Stimulated activated CD8-positive, alpha-beta memory T cell treated with anti-CD3 and anti-CD28 coated beads, Interleukin-7, amount 100 ng/mL, for 1 hour (primary cell): ENCODE data around the gene MCM8.

Experiments used
- DNase-seq, 2 donors: peaks; one replicate each; pipeline ENCODE4 v3.0.0-alpha.2; 2020; ENCODE audit warnings: low read depth in 2 of 2

MCM8 gene

GRCh38 chr20:5945963-5946362 is 4.5 kb upstream of the MCM8 start:
- DNase-seq: no peak

- no peak for DNase-seq
Measured at GRCh38 chr20:5947276-5947675, 3.2 kb upstream of the MCM8 start.

GRCh38 chr20:5949943-5950270 is 545 bp upstream of the MCM8 start:
- DNase-seq: no peak

- DNase-seq: no peak
Measured at GRCh38 chr20:5967469-5967868, 17.0 kb downstream of the MCM8 start.

GRCh38 chr20:5968462-5968861 is 18.0 kb downstream of the MCM8 start:
- no peak for DNase-seq

GRCh38 chr20:5969348-5969935 is 19.0 kb downstream of the MCM8 start:
- DNase-seq: no peak

GRCh38 chr20:5969940-5970339 is 19.5 kb downstream of the MCM8 start:
- no peak for DNase-seq

GRCh38 chr20:5970381-5970780 is 19.9 kb downstream of the MCM8 start:
- no peak for DNase-seq

- no peak for DNase-seq
Measured at GRCh38 chr20:5971203-5971602, 20.8 kb downstream of the MCM8 start.

GRCh38 chr20:5973172-5973571 is 22.7 kb downstream of the MCM8 start:
- no peak for DNase-seq

- DNase-seq: no peak
Measured at GRCh38 chr20:5973971-5974370, 23.5 kb downstream of the MCM8 start.

- no peak for DNase-seq
Measured at GRCh38 chr20:5974531-5974930, 24.1 kb downstream of the MCM8 start.

- DNase-seq: no peak
Measured at GRCh38 chr20:5975778-5976177, 25.3 kb downstream of the MCM8 start.

GRCh38 chr20:5977223-5977622 is 26.8 kb downstream of the MCM8 start:
- no peak for DNase-seq

- no peak for DNase-seq
Measured at GRCh38 chr20:5977975-5978374, 27.5 kb downstream of the MCM8 start.

- DNase-seq: no peak
Measured at GRCh38 chr20:5979801-5980200, 29.3 kb downstream of the MCM8 start.

GRCh38 chr20:5980720-5981538 is 30.5 kb downstream of the MCM8 start:
- no peak for DNase-seq

GRCh38 chr20:5987383-5987782 is 36.9 kb downstream of the MCM8 start:
- no peak for DNase-seq

GRCh38 chr20:5989539-5989938 is 39.1 kb downstream of the MCM8 start:
- no peak for DNase-seq

- DNase-seq: no peak
Measured at GRCh38 chr20:5990946-5991345, 40.5 kb downstream of the MCM8 start.

- DNase-seq: no peak
Measured at GRCh38 chr20:5991623-5992441, 41.4 kb downstream of the MCM8 start.

- peak; percentile 9 to 23 for DNase-seq
Measured at GRCh38 chr20:5996765-5997164, 46.3 kb downstream of the MCM8 start.

- DNase-seq: no peak
Measured at GRCh38 chr20:5999783-6000182, 49.3 kb downstream of the MCM8 start.
